ENCODE measurements around the gene NDC1.
"Not testable (repeated sequence)": the region's sequence is repeated elsewhere in the genome, so short reads cannot be mapped to it uniquely, and the experiment has no call there.

Gene NDC1, protein sequence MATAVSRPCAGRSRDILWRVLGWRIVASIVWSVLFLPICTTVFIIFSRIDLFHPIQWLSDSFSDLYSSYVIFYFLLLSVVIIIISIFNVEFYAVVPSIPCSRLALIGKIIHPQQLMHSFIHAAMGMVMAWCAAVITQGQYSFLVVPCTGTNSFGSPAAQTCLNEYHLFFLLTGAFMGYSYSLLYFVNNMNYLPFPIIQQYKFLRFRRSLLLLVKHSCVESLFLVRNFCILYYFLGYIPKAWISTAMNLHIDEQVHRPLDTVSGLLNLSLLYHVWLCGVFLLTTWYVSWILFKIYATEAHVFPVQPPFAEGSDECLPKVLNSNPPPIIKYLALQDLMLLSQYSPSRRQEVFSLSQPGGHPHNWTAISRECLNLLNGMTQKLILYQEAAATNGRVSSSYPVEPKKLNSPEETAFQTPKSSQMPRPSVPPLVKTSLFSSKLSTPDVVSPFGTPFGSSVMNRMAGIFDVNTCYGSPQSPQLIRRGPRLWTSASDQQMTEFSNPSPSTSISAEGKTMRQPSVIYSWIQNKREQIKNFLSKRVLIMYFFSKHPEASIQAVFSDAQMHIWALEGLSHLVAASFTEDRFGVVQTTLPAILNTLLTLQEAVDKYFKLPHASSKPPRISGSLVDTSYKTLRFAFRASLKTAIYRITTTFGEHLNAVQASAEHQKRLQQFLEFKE

DNA sequence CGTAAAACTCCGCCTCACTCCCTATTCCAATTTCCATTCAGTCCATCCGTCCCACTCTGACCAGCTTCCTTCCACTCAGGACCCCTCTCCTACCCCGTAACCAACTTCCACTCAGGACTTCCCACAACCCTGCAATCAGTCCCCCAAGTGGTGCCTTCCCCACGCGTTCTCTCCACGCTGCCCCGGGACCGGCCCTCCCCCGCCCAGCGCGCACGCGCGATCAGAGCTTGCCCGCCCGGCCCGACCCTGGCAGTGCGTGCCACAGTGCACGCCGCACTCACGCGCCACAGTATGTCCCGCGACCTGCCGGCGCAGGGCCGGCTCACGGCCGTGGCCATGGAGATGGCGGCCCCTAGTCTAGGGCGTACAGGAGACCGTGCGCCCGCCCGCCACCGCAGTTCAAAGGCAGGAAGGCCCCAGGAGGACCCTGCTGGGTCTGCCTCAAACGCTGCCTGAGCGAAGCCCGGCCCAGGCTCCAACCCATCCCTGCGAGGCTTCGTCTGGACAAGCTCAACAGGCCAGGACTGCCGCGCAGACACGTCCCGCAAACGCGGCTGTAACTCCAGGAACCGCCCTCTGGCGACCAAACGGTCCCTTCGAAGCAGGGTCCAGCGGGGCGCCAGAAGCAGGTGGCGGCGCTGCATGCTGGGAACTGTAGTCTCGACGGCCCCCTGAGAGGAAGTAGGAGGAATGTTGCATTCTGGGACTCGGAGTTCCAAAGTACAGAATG lies at the start of gene NDC1:
Gene NDC1, minus strand, starts transcription at position 373 of the 730 bp plus-strand sequence. Its CDS starts 35 bp downstream, at position 338.
- DNase-seq (ENCODE audit: low read depth): peak; percentile 84

DNA sequence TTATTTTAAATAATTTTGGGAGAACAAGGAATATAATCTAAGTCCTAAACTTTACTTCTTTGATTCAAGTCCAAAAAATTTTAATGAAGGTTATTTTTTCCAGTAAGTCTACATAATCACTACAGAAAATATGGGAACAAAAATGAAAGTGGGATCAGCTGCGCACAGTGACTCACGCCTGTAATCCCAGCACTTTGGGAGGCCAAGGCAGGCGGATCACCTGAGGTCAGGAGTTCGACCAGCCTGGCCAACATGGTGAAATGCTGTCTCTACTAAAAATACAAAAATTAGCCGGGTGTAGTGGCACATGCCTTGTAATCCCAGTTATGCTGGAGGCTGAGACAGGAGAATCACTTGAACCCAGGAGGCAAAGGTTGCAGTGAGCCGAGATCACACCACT lies 45.5 kb upstream of the NDC1 start:
- not testable (repeated sequence) for DNase-seq (ENCODE audit: low read depth)

GRCh38 chr1:53881853-53882252 lies 43.8 kb upstream of the NDC1 start:
- not testable (repeated sequence) for DNase-seq (ENCODE audit: low read depth)

DNA sequence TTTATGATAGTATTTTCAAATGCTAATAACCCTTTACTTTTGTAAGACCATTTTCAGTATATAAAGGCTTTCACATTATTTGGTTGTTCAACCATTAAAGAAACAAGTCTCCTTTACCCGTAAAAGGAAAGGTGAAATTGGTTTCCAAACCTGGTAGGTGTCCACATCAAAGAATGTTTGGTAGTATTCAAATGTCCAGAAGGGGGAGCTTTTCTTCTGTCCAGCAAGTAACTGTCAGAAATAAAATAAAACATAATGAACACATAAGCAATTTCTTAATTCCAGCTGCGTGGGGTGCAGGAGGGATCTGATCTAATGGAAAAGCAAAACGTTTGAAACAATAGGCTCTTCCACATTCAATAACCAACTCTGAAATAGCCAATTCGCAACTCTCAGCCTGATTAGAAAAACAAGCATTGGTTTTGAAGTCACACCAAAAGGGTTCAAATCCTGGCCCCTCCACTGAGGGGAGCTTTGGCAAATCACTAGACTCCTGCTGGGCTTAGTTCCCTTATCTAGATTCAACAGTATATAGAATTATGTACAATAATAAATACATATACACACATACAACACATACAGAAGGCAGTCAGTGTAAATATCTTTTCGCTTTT lies 40.5 kb upstream of the NDC1 start:
- DNase-seq (ENCODE audit: low read depth): no peak

DNA sequence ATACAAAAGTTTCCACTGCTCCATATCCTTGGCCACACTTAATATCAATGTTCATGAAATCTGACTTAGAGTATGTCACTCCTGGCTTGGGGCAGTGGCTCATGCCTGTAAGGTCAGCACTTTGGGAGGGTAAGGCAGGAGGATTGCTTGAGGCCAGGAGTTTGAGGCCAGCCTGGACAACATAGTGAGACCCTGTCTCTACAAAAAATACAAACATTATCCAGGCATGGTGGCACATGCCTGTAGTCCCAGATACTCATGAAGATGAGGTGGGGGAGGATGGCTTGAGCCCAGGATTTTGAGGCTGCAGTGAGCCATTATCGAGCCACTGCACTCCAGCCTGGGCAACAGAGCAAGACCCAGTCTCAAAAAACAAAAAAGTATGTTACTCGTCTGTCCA lies 37.1 kb upstream of the NDC1 start:
- not testable (repeated sequence) for DNase-seq (ENCODE audit: low read depth)

DNA sequence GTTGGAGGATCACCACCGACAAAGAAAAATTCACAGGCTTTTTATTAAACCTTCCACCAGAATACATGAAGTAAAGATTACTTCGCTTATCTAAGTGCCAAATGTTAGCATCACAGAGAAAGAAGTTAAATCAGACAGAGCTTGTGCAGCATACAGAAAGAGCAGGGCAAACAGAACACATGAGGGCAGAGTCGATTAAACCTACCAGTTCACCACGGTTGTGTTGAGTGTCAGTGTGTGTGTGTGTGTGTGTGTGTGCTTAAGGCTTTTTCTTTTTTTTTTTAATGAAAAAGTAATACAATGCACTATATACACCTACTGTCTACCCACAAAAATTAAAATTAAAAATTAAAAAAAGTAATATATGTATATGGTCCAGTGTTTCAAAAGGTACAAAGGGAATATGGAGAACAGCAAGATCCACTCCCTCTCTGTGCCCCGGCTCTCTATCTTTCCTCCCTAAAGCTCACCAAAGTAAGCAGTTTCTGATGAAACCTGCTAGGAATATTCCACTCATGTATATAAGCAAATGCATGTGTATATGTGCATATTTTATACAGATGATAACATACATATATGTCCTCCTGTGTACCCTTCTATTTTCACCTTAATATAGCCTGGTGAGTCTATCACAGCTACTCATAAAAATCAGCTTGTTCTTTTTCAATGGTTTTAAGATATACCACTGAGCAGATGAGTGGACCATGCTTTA lies 33.8 kb upstream of the NDC1 start:
- DNase-seq (ENCODE audit: low read depth): no peak

- no peak for DNase-seq (ENCODE audit: low read depth)
Observed at GRCh38 chr1:53871221-53871620, 33.1 kb upstream of the NDC1 start.

DNA sequence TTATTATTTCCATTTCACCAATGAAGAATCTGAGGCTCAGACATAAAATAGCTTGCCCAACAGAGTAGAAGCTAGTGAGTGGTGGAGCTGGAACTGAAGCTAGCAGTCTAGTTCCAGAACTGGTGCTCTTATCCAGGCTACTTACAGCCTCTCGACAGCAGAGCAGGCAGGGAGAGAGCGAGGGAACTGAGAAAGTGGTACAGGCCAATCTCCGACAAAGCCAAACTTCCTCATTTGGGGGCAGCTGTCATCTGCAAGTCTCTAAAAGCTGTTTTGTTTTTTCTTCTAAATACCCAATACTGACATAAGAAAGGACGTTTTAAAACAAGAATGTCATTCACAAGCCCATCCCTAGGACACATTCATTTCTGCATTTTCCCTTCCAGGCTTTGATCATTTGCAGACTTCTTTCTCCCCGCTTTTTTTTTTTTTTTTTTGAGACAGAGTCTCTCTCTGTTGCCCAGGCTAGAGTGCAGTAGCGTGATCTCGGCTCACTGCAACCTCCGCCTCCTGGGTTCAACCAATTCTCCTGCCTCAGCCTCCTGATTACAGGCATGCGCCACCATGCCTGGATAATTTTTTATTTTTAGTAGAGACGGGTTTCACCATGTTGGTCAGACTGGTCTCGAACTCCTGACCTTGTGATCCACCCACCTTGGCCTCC lies 31.5 kb upstream of the NDC1 start:
- DNase-seq (ENCODE audit: low read depth): no peak

- DNase-seq (ENCODE audit: low read depth): no peak
Observed at GRCh38 chr1:53868565-53868964, 30.5 kb upstream of the NDC1 start.

DNA sequence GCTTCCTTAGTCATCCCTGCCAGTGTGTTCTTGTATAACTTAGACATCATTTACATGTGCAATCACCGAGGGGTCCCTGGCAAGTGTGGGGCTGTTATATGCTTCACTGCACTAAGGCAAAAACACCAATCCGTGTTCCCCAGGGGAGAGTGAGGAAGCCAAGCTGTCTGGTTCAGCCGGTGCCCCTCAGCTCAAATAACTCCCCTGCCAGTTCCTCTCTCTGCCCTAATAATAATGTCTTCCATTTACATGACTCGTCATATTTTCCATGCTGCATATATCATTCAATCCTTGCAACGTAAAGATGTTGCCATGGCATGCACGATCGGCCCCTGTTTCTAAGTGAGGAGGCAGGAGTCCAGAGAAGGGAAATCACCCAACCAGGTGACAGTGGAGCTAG lies 24.4 kb upstream of the NDC1 start:
- DNase-seq (ENCODE audit: low read depth): no peak

GRCh38 chr1:53860967-53861411 lies 22.9 kb upstream of the NDC1 start:
- no peak for DNase-seq (ENCODE audit: low read depth)

GRCh38 chr1:53851571-53852285 lies 13.6 kb upstream of the NDC1 start:
- DNase-seq (ENCODE audit: low read depth): no peak

GRCh38 chr1:53850082-53850673 lies 12.1 kb upstream of the NDC1 start:
- DNase-seq (ENCODE audit: low read depth): no peak

GRCh38 chr1:53847980-53848379 lies 9.9 kb upstream of the NDC1 start:
- DNase-seq (ENCODE audit: low read depth): no peak

DNA sequence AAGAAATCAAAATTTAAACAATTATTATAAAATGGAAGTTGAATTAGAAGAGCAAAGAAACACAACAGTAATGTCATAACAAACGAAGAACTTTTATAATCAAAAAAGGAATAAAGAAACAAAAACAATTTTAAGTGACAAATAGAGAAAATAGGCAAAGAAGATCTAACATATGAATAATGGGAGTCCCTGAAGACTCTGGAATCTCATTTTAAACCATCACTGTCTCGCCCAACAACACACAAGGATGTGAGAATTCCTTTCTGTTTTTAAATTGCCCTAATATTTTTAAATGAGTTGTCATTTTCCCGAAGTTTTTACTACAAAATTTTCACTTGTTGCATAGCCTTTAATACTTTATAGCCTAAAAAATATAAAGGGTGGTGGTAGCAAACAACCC lies 4.3 kb upstream of the NDC1 start:
- DNase-seq (ENCODE audit: low read depth): no peak

DNA sequence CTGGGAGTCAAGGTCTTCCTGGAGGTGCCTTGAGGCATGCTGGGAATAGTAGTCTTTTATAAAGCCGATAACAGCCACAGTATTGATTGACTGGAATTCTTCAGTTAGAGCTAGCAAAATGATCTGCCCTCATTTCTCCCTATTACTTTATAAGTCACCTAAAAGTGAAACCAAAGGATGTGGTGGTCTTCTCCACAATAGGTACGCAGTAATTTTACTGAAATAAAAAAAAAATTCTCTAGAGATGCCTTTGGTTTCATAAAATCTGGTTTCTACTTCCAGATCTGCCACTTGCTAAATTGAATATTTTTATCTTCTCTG lies 518 bp upstream of the NDC1 start:
- no peak for DNase-seq (ENCODE audit: low read depth)

DNA sequence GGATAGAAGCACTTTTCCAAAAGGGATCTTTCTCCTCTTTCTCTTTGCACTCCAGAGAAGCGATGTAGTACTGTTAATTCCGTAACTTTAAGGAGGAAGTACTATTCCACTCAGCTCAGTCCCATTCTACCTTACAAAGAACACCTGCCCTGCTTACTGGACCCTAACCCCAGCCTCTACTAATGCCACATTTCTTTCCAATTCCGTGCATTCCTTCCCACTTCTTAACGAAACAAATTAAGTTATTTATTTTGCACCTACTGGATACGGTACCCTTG lies 511 bp downstream of the NDC1 start:
- DNase-seq (ENCODE audit: low read depth): no peak

DNA sequence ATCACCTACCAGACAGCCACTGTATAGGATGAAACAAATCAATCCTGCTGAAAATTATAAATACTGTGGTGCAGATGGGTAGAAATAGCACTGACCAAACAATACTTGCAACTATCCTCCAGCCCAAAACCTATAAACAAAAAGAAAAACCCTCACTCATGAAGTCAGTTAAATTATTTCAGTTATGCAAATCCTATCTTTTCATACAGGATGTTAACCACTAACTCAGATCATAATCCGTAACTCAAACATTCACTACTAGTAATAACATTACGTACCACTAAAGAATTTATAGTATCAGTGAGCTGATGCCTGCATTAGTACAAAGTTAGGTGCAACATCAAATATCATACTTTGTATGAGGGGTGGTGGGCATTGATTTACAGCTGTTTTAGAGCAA lies 2.6 kb downstream of the NDC1 start:
- no peak for DNase-seq (ENCODE audit: low read depth)

GRCh38 chr1:53834776-53835175 lies 3.3 kb downstream of the NDC1 start:
- DNase-seq (ENCODE audit: low read depth): no peak

- DNase-seq (ENCODE audit: low read depth): no peak
Observed at GRCh38 chr1:53833393-53833792, 4.7 kb downstream of the NDC1 start.

DNA sequence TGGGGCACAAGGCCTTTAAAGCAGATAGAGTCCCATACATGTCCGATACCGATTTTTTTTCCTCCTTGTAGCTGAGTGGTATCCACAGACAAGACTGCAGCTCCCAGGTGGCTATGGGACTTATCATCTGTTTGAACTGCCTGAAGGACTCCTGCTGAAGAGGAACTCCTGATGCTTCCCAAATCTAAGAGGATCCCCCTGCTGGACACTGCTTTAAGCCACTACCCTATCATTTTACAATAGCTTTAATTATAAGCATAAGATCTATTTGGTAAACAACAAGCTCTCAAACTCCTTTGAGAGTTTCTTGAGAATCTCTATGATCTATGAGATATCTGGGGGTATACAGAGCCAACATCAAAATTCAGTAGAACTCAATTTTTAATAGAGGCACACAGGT lies 11.7 kb downstream of the NDC1 start:
- no peak for DNase-seq (ENCODE audit: low read depth)

All from stimulated activated CD8-positive, alpha-beta memory T cell treated with anti-CD3 and anti-CD28 coated beads, Interleukin-12 subunit alpha, Interleukin-12 subunit beta, amount 100 ng/mL, for 4 hours (primary cell).